Suprapubic skin (tissue), 4 donors: ENCODE measurements around the gene MORN4.

Experiments used
- EP300 ChIP-seq: sonication (generic); formaldehyde crosslinking; IDR thresholded peaks from one replicate; pipeline ENCODE4 v1.6.1; 2017; ENCODE audit warnings: antibody characterized with exemption
- POLR2AphosphoS5 ChIP-seq, 3 donors: sonication (generic); formaldehyde crosslinking; IDR thresholded peaks; one replicate each; pipeline ENCODE4 v1.6.1; 2017; ENCODE audit warnings: antibody characterized with exemption in 3 of 3
- TF ChIP-seq, protein P1 (sequence below), 2 donors: fragments of 200-600 bp in 1 of 2; fragments of 450-650 bp in 1 of 2; sonication (generic) in 1 of 2; IDR thresholded peaks; one replicate each; pipeline ENCODE4 v1.5.1; 2016 to 2019; ENCODE audit warnings: antibody characterized with exemption in 2 of 2, mild to moderate bottlenecking in 1 of 2, moderate library complexity in 1 of 2

DNA sequence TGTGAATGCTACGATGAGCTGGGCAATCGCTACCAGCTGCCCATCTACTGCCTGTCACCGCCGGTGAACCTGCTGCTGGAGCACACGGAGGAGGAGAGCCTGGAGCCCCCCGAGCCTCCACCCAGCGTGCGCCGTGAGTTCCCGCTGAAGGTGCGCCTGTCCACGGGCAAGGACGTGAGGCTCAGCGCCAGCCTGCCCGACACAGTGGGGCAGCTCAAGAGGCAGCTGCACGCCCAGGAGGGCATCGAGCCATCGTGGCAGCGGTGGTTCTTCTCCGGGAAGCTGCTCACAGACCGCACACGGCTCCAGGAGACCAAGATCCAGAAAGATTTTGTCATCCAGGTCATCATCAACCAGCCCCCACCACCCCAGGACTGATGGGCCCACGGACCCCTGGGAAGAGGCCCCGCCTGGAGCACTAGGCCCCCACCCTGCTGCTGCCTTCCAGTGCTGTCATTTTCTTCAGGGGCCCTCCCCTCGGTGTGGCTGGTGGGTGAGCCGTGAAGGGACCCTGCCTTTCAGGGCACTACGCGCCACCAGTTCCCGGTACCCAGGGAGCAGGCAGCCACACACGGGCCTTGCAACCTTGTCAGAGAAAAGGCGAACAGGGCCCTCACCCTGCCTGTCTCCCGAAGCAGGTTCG, 63.0 kb downstream of the MORN4 start:
- TF ChIP-seq, protein P1, sequence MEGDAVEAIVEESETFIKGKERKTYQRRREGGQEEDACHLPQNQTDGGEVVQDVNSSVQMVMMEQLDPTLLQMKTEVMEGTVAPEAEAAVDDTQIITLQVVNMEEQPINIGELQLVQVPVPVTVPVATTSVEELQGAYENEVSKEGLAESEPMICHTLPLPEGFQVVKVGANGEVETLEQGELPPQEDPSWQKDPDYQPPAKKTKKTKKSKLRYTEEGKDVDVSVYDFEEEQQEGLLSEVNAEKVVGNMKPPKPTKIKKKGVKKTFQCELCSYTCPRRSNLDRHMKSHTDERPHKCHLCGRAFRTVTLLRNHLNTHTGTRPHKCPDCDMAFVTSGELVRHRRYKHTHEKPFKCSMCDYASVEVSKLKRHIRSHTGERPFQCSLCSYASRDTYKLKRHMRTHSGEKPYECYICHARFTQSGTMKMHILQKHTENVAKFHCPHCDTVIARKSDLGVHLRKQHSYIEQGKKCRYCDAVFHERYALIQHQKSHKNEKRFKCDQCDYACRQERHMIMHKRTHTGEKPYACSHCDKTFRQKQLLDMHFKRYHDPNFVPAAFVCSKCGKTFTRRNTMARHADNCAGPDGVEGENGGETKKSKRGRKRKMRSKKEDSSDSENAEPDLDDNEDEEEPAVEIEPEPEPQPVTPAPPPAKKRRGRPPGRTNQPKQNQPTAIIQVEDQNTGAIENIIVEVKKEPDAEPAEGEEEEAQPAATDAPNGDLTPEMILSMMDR (IDR thresholded peaks at IDR 0.05): no peak
- no peak for TF ChIP-seq POLR2AphosphoS5 (IDR thresholded peaks at IDR 0.05)
- no peak for TF ChIP-seq EP300
